Endothelial cell of umbilical vein (primary cell): ENCODE results near the gene NLGN1.

Source experiments
- EZH2 ChIP-seq: IDR thresholded peaks from 2 replicates; pipeline ENCODE4 v1.6.1; 2012; ENCODE audit warnings: borderline replicate concordance, low read depth, mild to moderate bottlenecking, moderate library complexity, low read length, inconsistent platforms; ENCODE audit not compliant: severe bottlenecking
- GATA2 ChIP-seq: IDR thresholded peaks from 2 replicates; pipeline ENCODE4 v1.7.0; 2011; ENCODE audit warnings: low read depth, mild to moderate bottlenecking, moderate library complexity, mixed read lengths, low read length; ENCODE audit not compliant: insufficient read length, insufficient read depth
- JUN ChIP-seq: IDR thresholded peaks from 2 replicates; pipeline ENCODE4 v1.6.1; 2011; ENCODE audit warnings: borderline replicate concordance, low read depth; ENCODE audit not compliant: insufficient read length, insufficient read depth
- MAX ChIP-seq: IDR thresholded peaks from 2 replicates; pipeline ENCODE4 v1.6.1; 2011; ENCODE audit not compliant: insufficient read depth, insufficient read length
- MYC ChIP-seq: IDR thresholded peaks from one replicate; pipeline ENCODE4 v1.6.1; 2011; ENCODE audit warnings: mild to moderate bottlenecking, low read depth, low read length
- POLR2A ChIP-seq: IDR thresholded peaks from 2 replicates; pipeline ENCODE4 v1.6.1; 2012; ENCODE audit warnings: low read depth, mild to moderate bottlenecking, control low read depth, low read length
- POLR2AphosphoS5 ChIP-seq: IDR thresholded peaks from 2 replicates; pipeline ENCODE4 v1.6.1; 2012; ENCODE audit warnings: low read depth, mild to moderate bottlenecking, control low read depth, low read length, moderate library complexity; ENCODE audit not compliant: insufficient read depth
- TF ChIP-seq, protein P1 (sequence below), 2 donors: IDR thresholded peaks; 1 replicate in 1 of 2; 2 replicates in 1 of 2; pipeline ENCODE4 v1.5.1; 2011; ENCODE audit warnings: low read length in 2 of 2, mild to moderate bottlenecking in 2 of 2, moderate library complexity in 2 of 2, control low read depth in 1 of 2, inconsistent platforms in 1 of 2, low read depth in 1 of 2; ENCODE audit not compliant: insufficient read depth in 1 of 2; ENCODE audit errors: extremely low read depth in 1 of 2

DNA sequence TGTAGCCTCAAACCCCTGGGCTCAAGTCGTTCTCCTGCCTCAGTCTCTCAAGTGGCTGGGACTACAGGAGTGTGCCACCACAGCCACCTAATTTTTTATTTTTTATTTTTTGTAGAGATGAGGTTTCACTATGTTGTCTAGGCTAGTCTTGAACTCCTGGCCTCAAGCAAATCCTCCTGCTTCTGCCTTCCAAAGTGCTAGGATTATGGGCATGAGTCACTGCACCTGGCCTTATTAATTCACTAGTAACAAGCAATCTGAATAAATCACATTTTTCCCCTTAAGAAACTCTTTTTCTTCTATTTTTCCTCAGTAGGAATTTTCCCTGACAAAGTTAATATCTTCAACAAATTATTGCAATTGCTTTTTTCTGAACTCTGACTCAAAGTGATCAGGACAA is 336.9 kb downstream of the NLGN1 start:
- TF ChIP-seq GATA2 (no peak), EZH2 (no peak), MAX (no peak), POLR2A (no peak), JUN (no peak), POLR2AphosphoS5 (no peak), MYC (no peak)
- TF ChIP-seq, protein P1, sequence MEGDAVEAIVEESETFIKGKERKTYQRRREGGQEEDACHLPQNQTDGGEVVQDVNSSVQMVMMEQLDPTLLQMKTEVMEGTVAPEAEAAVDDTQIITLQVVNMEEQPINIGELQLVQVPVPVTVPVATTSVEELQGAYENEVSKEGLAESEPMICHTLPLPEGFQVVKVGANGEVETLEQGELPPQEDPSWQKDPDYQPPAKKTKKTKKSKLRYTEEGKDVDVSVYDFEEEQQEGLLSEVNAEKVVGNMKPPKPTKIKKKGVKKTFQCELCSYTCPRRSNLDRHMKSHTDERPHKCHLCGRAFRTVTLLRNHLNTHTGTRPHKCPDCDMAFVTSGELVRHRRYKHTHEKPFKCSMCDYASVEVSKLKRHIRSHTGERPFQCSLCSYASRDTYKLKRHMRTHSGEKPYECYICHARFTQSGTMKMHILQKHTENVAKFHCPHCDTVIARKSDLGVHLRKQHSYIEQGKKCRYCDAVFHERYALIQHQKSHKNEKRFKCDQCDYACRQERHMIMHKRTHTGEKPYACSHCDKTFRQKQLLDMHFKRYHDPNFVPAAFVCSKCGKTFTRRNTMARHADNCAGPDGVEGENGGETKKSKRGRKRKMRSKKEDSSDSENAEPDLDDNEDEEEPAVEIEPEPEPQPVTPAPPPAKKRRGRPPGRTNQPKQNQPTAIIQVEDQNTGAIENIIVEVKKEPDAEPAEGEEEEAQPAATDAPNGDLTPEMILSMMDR (IDR thresholded peaks at IDR 0.05; ENCODE audit: extremely low read depth in 1 of 2, insufficient read depth in 1 of 2, low read depth in 1 of 2, low read length in 2 of 2), result no peak
